Liver (tissue), 9 donors: ENCODE data around the gene UTP25. TPM values are rescaled to one million over a fixed set of nuclear protein-coding genes. Genes with fewer than 3 reads are reported as not detected.

Source experiments
- DNase-seq: peaks from one replicate; pipeline ENCODE4 v3.0.0-alpha.2; 2017; ENCODE audit warnings: low spot score
- H3K27ac ChIP-seq, 2 donors: one replicate each; pipeline ENCODE4 v1.7.0; 2013; ENCODE audit warnings: inconsistent platforms in 2 of 2, low read length in 2 of 2, control low read depth in 1 of 2, low read depth in 1 of 2, mild to moderate bottlenecking in 1 of 2
- H3K27me3 ChIP-seq, 4 donors: one replicate each; pipeline versions ENCODE4 v1.6.1 to v1.7.0; 2013; ENCODE audit warnings: low read length in 3 of 4, inconsistent platforms in 1 of 4, mild to moderate bottlenecking in 1 of 4, moderate library complexity in 1 of 4; ENCODE audit not compliant: control insufficient read depth in 4 of 4, insufficient read depth in 4 of 4
- H3K36me3 ChIP-seq, 4 donors: one replicate each; pipeline versions ENCODE4 v1.6.1 to v1.7.0; 2013; ENCODE audit warnings: low read length in 3 of 4, mild to moderate bottlenecking in 3 of 4, low read depth in 1 of 4, moderate library complexity in 1 of 4; ENCODE audit not compliant: control insufficient read depth in 4 of 4, insufficient read depth in 3 of 4
- H3K4me1 ChIP-seq, 4 donors: one replicate each; pipeline versions ENCODE4 v1.6.1 to v1.7.0; 2013; ENCODE audit warnings: low read length in 3 of 4, mild to moderate bottlenecking in 3 of 4, moderate library complexity in 1 of 4; ENCODE audit not compliant: control insufficient read depth in 4 of 4, insufficient read depth in 4 of 4
- H3K4me3 ChIP-seq, 3 donors: one replicate each; pipeline versions ENCODE4 v1.6.1 to v1.7.0; 2013; ENCODE audit warnings: low read length in 3 of 3, control low read depth in 1 of 3, low read depth in 1 of 3, mild to moderate bottlenecking in 1 of 3
- H3K9ac ChIP-seq, 2 donors: one replicate each; pipeline ENCODE4 v1.7.0; 2013; ENCODE audit warnings: low read length in 2 of 2, mild to moderate bottlenecking in 2 of 2, moderate library complexity in 2 of 2, control low read depth in 1 of 2, low read depth in 1 of 2
- H3K9me3 ChIP-seq, 4 donors: one replicate each; pipeline versions ENCODE4 v1.6.1 to v1.7.0; 2013; ENCODE audit warnings: low read length in 3 of 4; ENCODE audit not compliant: control insufficient read depth in 4 of 4
- CTCF ChIP-seq: fragments of 150-350 bp; IDR thresholded peaks from 2 replicates; pipeline ENCODE4 v1.5.1; 2017; ENCODE audit warnings: improper control_type of control experiment, low read depth, low read length; ENCODE audit not compliant: missing input control
- EGR1 ChIP-seq, 2 donors: IDR thresholded peaks; 2 replicates each; pipeline ENCODE4 v1.6.1; 2016 to 2018; ENCODE audit warnings: antibody characterized with exemption in 2 of 2, low read depth in 2 of 2
- FOXA2 ChIP-seq: IDR thresholded peaks from 2 replicates; pipeline ENCODE4 v1.6.1; 2016; ENCODE audit warnings: antibody characterized with exemption
- GABPA ChIP-seq, 2 donors: IDR thresholded peaks in 1 of 2; conservative IDR thresholded peaks in 1 of 2; 2 replicates each; pipeline ENCODE4 v1.6.1; 2016; ENCODE audit warnings: antibody characterized with exemption in 2 of 2, mild to moderate bottlenecking in 1 of 2, moderate library complexity in 1 of 2
- HNF4A ChIP-seq, 2 donors: conservative IDR thresholded peaks; 2 replicates each; pipeline ENCODE4 v1.6.1; 2016; ENCODE audit warnings: antibody characterized with exemption in 2 of 2, mild to moderate bottlenecking in 2 of 2
- HNF4G ChIP-seq: IDR thresholded peaks from 2 replicates; pipeline ENCODE4 v1.6.1; 2016; ENCODE audit warnings: antibody characterized with exemption
- JUND ChIP-seq, 2 donors: IDR thresholded peaks; 2 replicates each; pipeline ENCODE4 v1.6.1; 2016; ENCODE audit warnings: antibody characterized with exemption in 2 of 2
- NR2F2 ChIP-seq: IDR thresholded peaks from 2 replicates; pipeline ENCODE4 v1.6.1; 2016; ENCODE audit warnings: antibody characterized with exemption
- RAD21 ChIP-seq, 2 donors: IDR thresholded peaks; 2 replicates each; pipeline ENCODE4 v1.6.1; 2016; ENCODE audit warnings: antibody characterized with exemption in 2 of 2, mild to moderate bottlenecking in 2 of 2
- REST ChIP-seq: IDR thresholded peaks from 2 replicates; pipeline ENCODE4 v1.6.1; 2016; ENCODE audit warnings: antibody characterized with exemption, mild to moderate bottlenecking
- RXRA ChIP-seq, 2 donors: IDR thresholded peaks; 2 replicates each; pipeline ENCODE4 v1.6.1; 2017 to 2018; ENCODE audit warnings: antibody characterized with exemption in 2 of 2, mild to moderate bottlenecking in 1 of 2
- SP1 ChIP-seq: IDR thresholded peaks from 2 replicates; pipeline ENCODE4 v1.6.1; 2018; ENCODE audit warnings: antibody characterized with exemption, mild to moderate bottlenecking
- TAF1 ChIP-seq: conservative IDR thresholded peaks from 2 replicates; pipeline ENCODE4 v1.6.1; 2016; ENCODE audit warnings: antibody characterized with exemption, mild to moderate bottlenecking
- YY1 ChIP-seq: IDR thresholded peaks from 2 replicates; pipeline ENCODE4 v1.6.1; 2016; ENCODE audit warnings: antibody characterized with exemption, mild to moderate bottlenecking
- ZBTB33 ChIP-seq: IDR thresholded peaks from 2 replicates; pipeline ENCODE4 v1.6.1; 2016; ENCODE audit warnings: antibody characterized with exemption
- WGBS: extraction: QIAGEN DNeasy Blood & Tissue Kit; methylation state at CpG from one replicate; pipeline ENCODE4 v1.1.7; 2013; 5-methylcytosine and 5-hydroxymethylcytosine counted together
- polyA plus RNA-seq, 2 donors: library from polyadenylated mRNA; stranded (reverse) in 1 of 2; unstranded in 1 of 2; fragments of 200-250 nt in 1 of 2; fragments of >200 nt in 1 of 2; fragmentation: Nextera tagmentation in 1 of 2; extraction: Ambion mirVana in 1 of 2; gene quantifications; one replicate each; pipeline versions ENCODE4 v1.2.1 to v1.2.3, GENCODE V29; 2013 to 2015
- total RNA-seq, 2 donors: library from RNA; depleted of rRNA; stranded (reverse); fragments of >200 nt; gene quantifications; one replicate each; pipeline ENCODE4 v1.2.3, GENCODE V29; 2014
- TF ChIP-seq, protein P1 (sequence below): IDR thresholded peaks from 2 replicates; pipeline ENCODE4 v1.6.1; 2016; ENCODE audit warnings: antibody characterized with exemption
- TF ChIP-seq, protein P2 (sequence below): IDR thresholded peaks from 2 replicates; pipeline ENCODE4 v1.6.1; 2016; ENCODE audit warnings: antibody characterized with exemption
- donor health status: healthy.
- donor health status: healthy.
- donor health status: healthy.
- donor health status: healthy.
- donor health status: healthy.

UTP25 gene
- total and polyA plus RNA-seq, 4 donors: 2.4 to 7.7 (median 3.0) TPM

- Histone ChIP-seq H3K36me3 (peaks cover 0 to 9% (median under 1%) of the 10 kb centered on the region in 4 donors), H3K4me3 (peak within 1 kb of the TSS; percentile 48 to 69 (median 62)), H3K4me1 (peaks cover 10 to 54% (median 39%) of the 10 kb centered on the region in 4 donors), H3K27ac (peak within 1 kb of the TSS; percentile 65 to 83), H3K9me3 (no peaks in the 10 kb centered on the region), H3K27me3 (no peaks in the 10 kb centered on the region), H3K9ac (peak within 1 kb of the TSS; percentile 14 to 93)
- WGBS: 4% methylated on average over 48 of the region's 48 CpGs
- TF ChIP-seq, protein P1, sequence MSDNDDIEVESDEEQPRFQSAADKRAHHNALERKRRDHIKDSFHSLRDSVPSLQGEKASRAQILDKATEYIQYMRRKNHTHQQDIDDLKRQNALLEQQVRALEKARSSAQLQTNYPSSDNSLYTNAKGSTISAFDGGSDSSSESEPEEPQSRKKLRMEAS: peak; percentile 90
- TF ChIP-seq RXRA (IDR thresholded peaks at IDR 0.05) (peak; percentile 26 to 49), TAF1 (no peak), GABPA (IDR thresholded peaks at IDR 0.05 in 1 of 2, conservative IDR thresholded peaks at IDR 0.05 in 1 of 2) (peak; percentile 98 to 99), ZBTB33 (peak; percentile 98), YY1 (peak; percentile 83), SP1 (peak; percentile 88), EGR1 (IDR thresholded peaks at IDR 0.05; ENCODE audit: low read depth in 2 of 2) (peak; percentile 68 to 69), JUND (IDR thresholded peaks at IDR 0.05) (peak in 1 of 2 donors; percentile 63), HNF4G (no peak), RAD21 (IDR thresholded peaks at IDR 0.05) (peak; percentile 35 to 56), HNF4A (conservative IDR thresholded peaks at IDR 0.05) (peak in 1 of 2 donors; percentile 32), CTCF (no peak)
- TF ChIP-seq, protein P2, sequence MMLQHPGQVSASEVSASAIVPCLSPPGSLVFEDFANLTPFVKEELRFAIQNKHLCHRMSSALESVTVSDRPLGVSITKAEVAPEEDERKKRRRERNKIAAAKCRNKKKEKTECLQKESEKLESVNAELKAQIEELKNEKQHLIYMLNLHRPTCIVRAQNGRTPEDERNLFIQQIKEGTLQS: peak; percentile 64
- peak; percentile 99 for DNase-seq
These were observed 43.3 kb upstream of the UTP25 start, which contains the start of gene C1orf74 for GRCh38 chr1:209784265-209785169. Gene C1orf74, minus strand, starts transcription at chr1:209784559. Its CDS starts 925 bp downstream, at chr1:209783634.

GRCh38 chr1:209785592-209785991 lies 42.2 kb upstream of the UTP25 start:
- peaks cover 0 to 18% (median 4%) of the 10 kb centered on the region in 4 donors for H3K36me3 ChIP-seq
- 94% methylated on average over 4 of the region's 4 CpGs for WGBS
- H3K4me1 ChIP-seq: peaks cover 10 to 63% (median 40%) of the 10 kb centered on the region in 4 donors
- no peaks in the 10 kb centered on the region for H3K9me3 ChIP-seq
- no peak overlapping the region for H3K27ac ChIP-seq
- H3K4me3 ChIP-seq: no peak overlapping the region
- H3K27me3 ChIP-seq: no peaks in the 10 kb centered on the region
- H3K9ac ChIP-seq: no peak overlapping the region
- no peak for DNase-seq
- TF ChIP-seq REST (no peak), RAD21 (IDR thresholded peaks at IDR 0.05) (no peak), FOXA2 (no peak), HNF4G (no peak), CTCF (no peak), ZBTB33 (no peak), GABPA (IDR thresholded peaks at IDR 0.05 in 1 of 2, conservative IDR thresholded peaks at IDR 0.05 in 1 of 2) (no peak), NR2F2 (no peak)
- TF ChIP-seq, protein P2: no peak
